HG03097 (cell line): Measurements from ENCODE around the gene VWA1.
"Not testable (repeated sequence)": the region's sequence is repeated elsewhere in the genome, so short reads cannot be mapped to it uniquely, and the experiment has no call there.

Experiments used
- ATAC-seq: cut with Tn5 transposase; IDR thresholded peaks from one replicate; pipeline ENCODE4 v1.9.1; 2021; ENCODE audit not compliant: unreplicated experiment, low FRiP score

The VWA1 gene

GRCh38 chr1:1451696-1452364, 16.3 kb downstream of the VWA1 start:
- ATAC-seq = no peak

- ATAC-seq = not testable (repeated sequence)
Observed at GRCh38 chr1:1452365-1452739, 16.9 kb downstream of the VWA1 start.

GRCh38 chr1:1452882-1453281, 17.4 kb downstream of the VWA1 start:
- no peak for ATAC-seq

DNA sequence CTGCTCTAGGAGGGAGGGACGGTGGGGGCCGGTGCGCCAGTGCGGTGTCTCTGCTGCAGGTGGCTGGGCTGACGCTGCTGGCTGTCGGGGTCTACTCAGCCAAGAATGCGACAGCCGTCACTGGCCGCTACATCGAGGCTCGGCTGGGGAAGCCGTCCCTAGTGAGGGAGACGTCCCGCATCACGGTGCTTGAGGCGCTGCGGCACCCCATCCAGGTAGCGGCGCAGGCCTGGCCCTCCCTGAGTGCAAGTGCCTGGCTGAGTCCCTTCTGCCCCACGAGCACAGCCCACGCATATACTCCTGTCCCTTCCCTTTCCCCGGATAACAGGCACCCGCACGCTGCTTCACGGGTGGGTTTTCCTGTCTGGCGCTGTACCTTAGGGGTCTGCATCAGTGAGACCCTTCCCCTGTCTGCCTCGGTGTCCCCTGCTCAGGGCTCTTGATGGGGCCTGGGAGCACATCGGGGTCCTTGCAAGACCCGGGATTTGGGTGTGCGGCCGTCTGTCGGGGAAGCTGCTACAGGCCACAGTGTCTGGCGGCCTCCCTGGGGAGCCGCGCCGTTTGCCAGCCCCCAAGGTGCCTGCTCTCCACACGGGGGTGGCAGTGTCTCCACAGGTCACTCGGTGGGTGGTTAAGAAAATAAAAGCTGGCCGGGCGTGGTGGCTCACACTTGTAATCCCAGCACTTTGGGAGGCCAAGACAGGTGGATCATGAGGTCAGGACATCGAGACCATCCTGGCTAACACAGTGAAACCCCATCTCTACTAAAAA, 19.0 kb downstream of the VWA1 start:
- not testable (repeated sequence) for ATAC-seq

- no peak for ATAC-seq
Observed at GRCh38 chr1:1455366-1455884, 19.9 kb downstream of the VWA1 start.

- not testable (repeated sequence) for ATAC-seq
Observed at GRCh38 chr1:1455934-1456333, 20.4 kb downstream of the VWA1 start.

- not testable (repeated sequence) for ATAC-seq
Observed at GRCh38 chr1:1456683-1457255, 21.3 kb downstream of the VWA1 start.

GRCh38 chr1:1459156-1459555, 23.7 kb downstream of the VWA1 start:
- ATAC-seq = not testable (repeated sequence)

DNA sequence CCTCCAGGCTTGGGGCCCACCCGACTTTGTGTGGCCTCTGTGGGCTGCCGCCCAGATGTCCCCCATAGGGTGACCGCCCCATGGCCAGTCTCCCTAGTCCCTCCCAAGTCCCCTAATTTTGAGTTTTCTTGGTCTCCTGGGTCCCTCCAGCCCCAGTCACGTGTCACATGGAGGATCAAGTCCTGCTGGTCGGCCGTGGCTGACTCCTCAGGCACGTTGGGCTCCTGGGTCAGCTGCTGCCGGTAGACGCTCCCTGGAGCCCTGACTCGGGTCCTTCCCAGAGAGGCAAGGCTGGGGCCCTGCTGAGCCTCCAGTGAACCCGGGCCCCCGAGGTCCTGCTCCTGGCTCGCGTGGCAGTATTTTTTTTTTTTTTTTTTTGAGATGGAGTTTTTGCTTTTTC, 24.2 kb downstream of the VWA1 start:
- not testable (repeated sequence) for ATAC-seq

DNA sequence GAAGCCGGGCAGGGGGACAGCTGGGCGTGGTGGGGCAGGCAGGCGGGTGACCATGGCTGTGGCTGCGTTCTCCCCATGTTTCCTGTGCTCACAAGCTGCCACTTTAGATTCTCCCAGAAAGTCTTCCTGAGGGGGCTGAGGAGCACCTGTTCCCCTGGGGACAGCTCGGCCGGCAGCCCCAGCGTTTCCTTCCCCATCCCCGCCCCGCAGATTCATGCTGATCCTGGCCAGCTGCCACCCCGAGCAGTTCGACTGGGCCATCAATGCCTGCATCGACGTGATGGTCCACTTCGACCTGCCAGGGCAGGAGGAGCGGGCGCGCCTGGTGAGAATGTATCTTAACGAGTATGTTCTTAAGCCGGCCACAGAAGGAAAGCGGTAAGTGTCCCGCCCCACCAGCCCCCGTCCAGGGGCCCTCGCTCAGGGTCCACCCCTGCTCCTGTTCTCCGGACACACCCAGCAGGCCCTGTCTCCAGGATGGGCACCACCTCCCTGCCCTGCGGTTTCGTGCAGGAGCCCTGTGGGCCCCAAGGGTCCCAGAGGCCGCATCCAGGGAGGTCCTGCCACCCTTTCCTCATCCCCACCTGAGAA, 25.1 kb downstream of the VWA1 start:
- ATAC-seq = no peak

DNA sequence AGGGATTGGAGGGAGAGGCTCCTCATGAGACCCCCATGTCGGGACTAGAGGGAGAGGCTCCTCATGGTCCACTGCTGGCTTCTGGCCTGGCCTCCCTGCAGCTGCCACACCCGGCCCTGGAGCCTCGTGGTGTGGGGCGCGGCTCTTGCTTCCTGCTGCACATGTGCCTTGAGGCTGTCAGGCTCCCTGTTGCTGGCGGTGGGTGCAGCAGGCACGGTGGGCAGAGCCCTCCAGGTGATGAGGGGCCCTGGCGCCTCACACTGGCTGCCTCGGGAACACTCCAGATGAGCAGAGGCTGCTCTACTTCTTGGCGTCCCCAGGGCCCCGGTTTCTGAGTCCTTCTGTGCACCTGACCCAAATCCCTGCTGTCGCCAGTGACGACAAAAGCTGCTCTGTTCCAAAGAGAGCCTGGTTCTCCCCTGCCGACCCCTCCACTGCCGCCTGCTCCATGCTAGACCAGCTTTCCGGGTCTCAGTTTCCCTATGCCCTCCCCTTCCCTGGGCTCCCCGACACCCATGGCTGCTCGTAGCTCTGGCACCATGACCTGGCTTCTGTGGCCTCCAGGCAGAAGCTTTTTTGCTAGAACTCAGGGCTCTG, 26.3 kb downstream of the VWA1 start:
- ATAC-seq = no peak

GRCh38 chr1:1462318-1462966, 27.0 kb downstream of the VWA1 start:
- no peak for ATAC-seq

GRCh38 chr1:1463312-1463711, 27.8 kb downstream of the VWA1 start:
- ATAC-seq = no peak

- not testable (repeated sequence) for ATAC-seq
Observed at GRCh38 chr1:1468196-1468985, 32.9 kb downstream of the VWA1 start.

DNA sequence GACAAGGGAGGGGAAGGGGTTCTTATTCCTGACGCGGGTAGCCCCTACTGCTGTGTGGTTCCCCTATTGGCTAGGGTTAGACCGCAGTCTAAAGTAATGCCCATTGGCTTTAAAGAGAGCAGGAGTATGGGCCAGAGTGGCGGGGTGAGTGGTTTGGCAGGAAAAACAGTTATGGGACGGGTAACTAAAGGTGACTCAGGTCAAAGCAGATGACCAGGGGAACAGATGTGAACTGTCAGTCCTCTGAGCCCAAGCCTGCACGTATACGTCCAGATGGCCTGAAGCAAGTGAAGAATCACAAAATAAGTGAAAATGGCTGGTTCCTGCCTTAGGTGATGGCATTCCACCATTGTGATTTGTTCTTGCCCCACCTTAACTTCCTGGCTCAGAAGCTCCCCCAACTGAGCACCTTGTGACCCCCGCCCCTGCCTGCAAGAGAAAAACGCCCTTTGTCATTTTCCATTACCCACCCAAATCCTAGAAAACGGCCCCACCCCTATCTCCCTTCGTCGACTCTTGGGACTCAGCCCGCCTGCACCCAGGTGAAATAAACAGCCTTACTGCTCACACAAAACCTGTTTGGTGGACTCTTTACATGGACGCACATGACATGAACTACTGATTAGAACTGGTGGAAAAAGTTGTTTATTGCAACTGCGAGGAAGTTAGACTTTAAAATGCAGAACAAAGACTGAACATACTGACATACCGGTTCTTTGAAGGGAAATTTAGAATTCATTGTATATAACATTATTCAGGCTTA, 35.3 kb downstream of the VWA1 start:
- no peak for ATAC-seq

DNA sequence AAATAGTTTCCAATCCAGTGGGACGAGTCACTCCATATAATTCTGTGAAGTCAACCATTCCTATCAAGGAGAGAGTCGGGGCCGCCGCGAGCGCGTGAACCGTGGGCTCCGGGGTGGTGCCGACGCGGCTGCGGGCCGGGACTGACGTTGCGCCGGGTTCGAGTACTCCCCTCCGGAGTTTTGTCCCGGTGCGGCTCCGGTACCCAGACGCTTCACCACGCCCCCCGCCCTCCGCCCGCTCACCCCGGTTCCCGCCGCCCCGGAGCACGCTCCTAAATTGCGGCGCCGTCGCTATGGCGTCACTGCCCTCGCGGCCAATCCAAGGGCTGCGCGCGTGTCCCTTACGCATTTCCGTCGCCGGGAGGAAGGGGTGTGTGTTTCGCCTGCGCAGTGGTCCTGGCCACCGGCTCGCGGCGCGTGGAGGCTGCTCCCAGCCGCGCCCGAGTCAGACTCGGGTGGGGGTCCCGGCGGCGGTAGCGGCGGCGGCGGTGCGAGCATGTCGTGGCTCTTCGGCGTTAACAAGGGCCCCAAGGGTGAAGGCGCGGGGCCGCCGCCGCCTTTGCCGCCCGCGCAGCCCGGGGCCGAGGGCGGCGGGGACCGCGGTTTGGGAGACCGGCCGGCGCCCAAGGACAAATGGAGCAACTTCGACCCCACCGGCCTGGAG, 36.0 kb downstream of the VWA1 start, which contains the start of gene ATAD3B:
Gene ATAD3B (plus strand): TSS at position 377 of the 664 bp plus-strand sequence. CDS start 120 bp downstream, at position 497.
- peak; percentile 60 for ATAC-seq

DNA sequence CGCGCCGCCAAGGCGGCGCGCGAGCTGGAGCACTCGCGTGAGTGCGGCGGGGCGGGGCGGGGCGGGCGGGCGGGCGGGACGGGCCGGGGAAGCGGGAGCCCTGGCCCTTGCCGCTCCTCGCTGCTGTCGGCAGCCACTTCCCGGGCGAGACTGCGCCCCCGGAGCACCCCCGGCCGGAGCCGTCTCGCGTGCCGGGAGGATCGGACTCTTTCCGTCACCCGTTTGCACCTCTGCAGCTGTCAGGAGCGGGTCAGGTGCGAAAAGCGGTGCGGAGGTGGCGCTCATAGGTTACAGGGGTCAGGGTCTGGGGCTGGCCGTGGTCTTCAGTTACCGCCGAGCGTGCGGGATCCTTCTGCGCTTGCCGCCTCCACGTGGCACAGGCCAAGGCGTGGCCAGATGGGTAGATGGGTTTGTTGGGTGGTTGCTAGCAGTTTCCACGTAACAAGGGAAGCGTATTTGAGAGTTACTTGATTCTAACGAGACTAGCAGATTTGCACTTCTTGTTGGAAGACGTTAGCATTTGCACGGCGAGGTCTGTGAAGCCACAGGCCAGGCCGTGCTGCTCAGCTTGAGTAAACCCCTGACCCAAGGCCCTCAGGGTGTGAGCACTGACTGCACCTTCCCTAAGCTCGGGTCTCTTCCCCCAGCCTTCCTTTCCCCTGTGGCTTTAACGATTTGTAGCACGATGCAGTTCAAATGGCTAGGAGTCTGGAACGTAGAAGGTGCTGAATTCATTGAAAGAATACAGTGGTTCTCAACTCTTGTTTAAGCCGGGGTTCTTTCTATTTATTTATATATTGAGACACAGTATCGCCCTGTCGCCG, 36.8 kb downstream of the VWA1 start:
- ATAC-seq = peak; percentile 43
